Stimulated activated naive CD4-positive, alpha-beta T cell (primary cell): ENCODE results near the gene HTR4.

ENCODE experiments used
- DNase-seq, 6 experiments: peaks; one replicate each; lab custom pipeline; 2025; lab: John Stamatoyannopoulos, UW

HTR4 gene

GRCh38 chr5:148663509-148663908 is 9.2 kb upstream of the HTR4 start:
- no peak for DNase-seq

GRCh38 chr5:148660346-148660660 is 6.0 kb upstream of the HTR4 start:
- DNase-seq, result no peak

GRCh38 chr5:148659641-148660345 is 5.5 kb upstream of the HTR4 start:
- DNase-seq, result no peak

GRCh38 chr5:148653291-148653835 is 964 bp downstream of the HTR4 start:
- DNase-seq, result no peak

- no peak for DNase-seq
Measured at GRCh38 chr5:148651528-148651927, 2.8 kb downstream of the HTR4 start.

- no peak for DNase-seq
Measured at GRCh38 chr5:148645527-148645926, 8.8 kb downstream of the HTR4 start.

- no peak for DNase-seq
Measured at GRCh38 chr5:148641735-148642134, 12.6 kb downstream of the HTR4 start.

- no peak for DNase-seq
Measured at GRCh38 chr5:148640471-148640870, 13.9 kb downstream of the HTR4 start.

- DNase-seq, result no peak
Measured at GRCh38 chr5:148639081-148639480, 15.2 kb downstream of the HTR4 start.

GRCh38 chr5:148636353-148636752 is 18.0 kb downstream of the HTR4 start:
- DNase-seq, result no peak

GRCh38 chr5:148635321-148636083 is 18.8 kb downstream of the HTR4 start:
- no peak for DNase-seq

GRCh38 chr5:148633067-148633377 is 21.3 kb downstream of the HTR4 start:
- DNase-seq, result no peak

GRCh38 chr5:148632255-148633066 is 21.9 kb downstream of the HTR4 start:
- no peak for DNase-seq

- no peak for DNase-seq
Measured at GRCh38 chr5:148626986-148627385, 27.3 kb downstream of the HTR4 start.

GRCh38 chr5:148626081-148626613 is 28.2 kb downstream of the HTR4 start:
- DNase-seq, result no peak

GRCh38 chr5:148625250-148625649 is 29.1 kb downstream of the HTR4 start:
- DNase-seq, result no peak

GRCh38 chr5:148623741-148624140 is 30.6 kb downstream of the HTR4 start:
- no peak for DNase-seq

- no peak for DNase-seq
Measured at GRCh38 chr5:148623101-148623500, 31.2 kb downstream of the HTR4 start.

- DNase-seq, result peak in 2 of 6 experiments; percentile 2 to 9
Measured at GRCh38 chr5:148620696-148621095, 33.6 kb downstream of the HTR4 start.

- DNase-seq, result no peak
Measured at GRCh38 chr5:148620091-148620490, 34.2 kb downstream of the HTR4 start.

- no peak for DNase-seq
Measured at GRCh38 chr5:148619484-148619883, 34.8 kb downstream of the HTR4 start.

GRCh38 chr5:148615644-148616275 is 38.6 kb downstream of the HTR4 start:
- DNase-seq, result no peak
